Chondrocyte (in vitro differentiated cells): ENCODE measurements around the gene YWHAH. TPM values are rescaled to one million over a fixed set of nuclear protein-coding genes. Genes with fewer than 3 reads are reported as not detected.

Experiments used
- DNase-seq: peaks from one replicate; pipeline ENCODE4 v3.0.0; 2021; ENCODE audit warnings: mixed read lengths, low spot score
- H3K27ac Mint-ChIP-seq: one replicate; pipeline ENCODE4 v1.8.0; 2021; ENCODE audit warnings: mild to moderate bottlenecking, moderate library complexity, mixed read lengths; ENCODE audit not compliant: unreplicated experiment
- H3K27me3 Mint-ChIP-seq: 2 replicates; pipeline ENCODE4 v1.8.0; 2021; ENCODE audit warnings: low read depth, mixed read lengths
- H3K36me3 Mint-ChIP-seq: 2 replicates; pipeline ENCODE4 v1.8.0; 2021; ENCODE audit warnings: low read depth, mixed read lengths
- H3K4me1 Mint-ChIP-seq: 2 replicates; pipeline ENCODE4 v1.8.0; 2021; ENCODE audit warnings: low read depth, mild to moderate bottlenecking, mixed read lengths
- H3K4me3 Mint-ChIP-seq: one replicate; pipeline ENCODE4 v1.8.0; 2021; ENCODE audit warnings: mild to moderate bottlenecking, moderate library complexity, mixed read lengths; ENCODE audit not compliant: unreplicated experiment
- H3K9me3 Mint-ChIP-seq: 2 replicates; pipeline ENCODE4 v1.8.0; 2021; ENCODE audit warnings: low read depth, mixed read lengths
- CTCF ChIP-seq: fragments of 200-600 bp; sonication (generic); IDR thresholded peaks from 2 replicates; pipeline ENCODE4 v1.5.0; 2021; ENCODE audit warnings: antibody characterized with exemption, mild to moderate bottlenecking, moderate library complexity
- total RNA-seq: library from RNA; stranded (reverse); gene quantifications from 3 replicates; pipeline ENCODE4 v1.2.1, GENCODE V29; 2021

YWHAH gene
- total RNA-seq, 1 donor from 2014 or later, result 223 TPM

GRCh38 chr22:31898926-31899325, 45.4 kb upstream of the YWHAH start:
- Mint-ChIP-seq H3K27me3 (no peaks in the 10 kb centered on the region), H3K4me3 (no peak overlapping the region), H3K9me3 (no peaks in the 10 kb centered on the region), H3K36me3 (peaks cover 13% of the 10 kb centered on the region), H3K4me1 (peaks cover 2% of the 10 kb centered on the region), H3K27ac (no peak overlapping the region)
- DNase-seq, result no peak
- no peak for TF ChIP-seq CTCF

DNA sequence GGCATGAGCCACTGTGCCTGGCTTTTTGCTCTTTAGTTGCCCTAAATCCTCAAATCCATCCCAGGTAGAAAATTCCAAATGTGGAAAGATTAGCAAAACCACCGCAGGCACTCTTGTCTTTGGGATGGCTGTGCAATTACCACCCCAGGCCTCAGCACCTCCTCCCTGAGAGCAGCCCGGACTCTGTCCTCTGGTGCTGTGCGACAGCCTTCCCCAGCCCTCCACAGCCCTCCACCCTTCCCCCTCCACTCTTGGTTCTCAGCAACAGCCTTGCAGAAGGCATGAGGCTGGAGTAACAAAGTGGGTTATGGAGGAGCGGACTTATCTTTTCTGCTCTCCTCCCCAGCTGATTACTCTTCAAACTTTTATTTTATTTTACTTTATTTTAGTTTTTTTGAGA, 44.7 kb upstream of the YWHAH start:
- no peak for TF ChIP-seq CTCF
- peaks cover 13% of the 10 kb centered on the region for H3K36me3 Mint-ChIP-seq
- H3K27ac Mint-ChIP-seq, result no peak overlapping the region
- peaks cover 2% of the 10 kb centered on the region for H3K4me1 Mint-ChIP-seq
- H3K9me3 Mint-ChIP-seq, result no peaks in the 10 kb centered on the region
- H3K4me3 Mint-ChIP-seq, result no peak overlapping the region
- no peaks in the 10 kb centered on the region for H3K27me3 Mint-ChIP-seq
- DNase-seq, result no peak

DNA sequence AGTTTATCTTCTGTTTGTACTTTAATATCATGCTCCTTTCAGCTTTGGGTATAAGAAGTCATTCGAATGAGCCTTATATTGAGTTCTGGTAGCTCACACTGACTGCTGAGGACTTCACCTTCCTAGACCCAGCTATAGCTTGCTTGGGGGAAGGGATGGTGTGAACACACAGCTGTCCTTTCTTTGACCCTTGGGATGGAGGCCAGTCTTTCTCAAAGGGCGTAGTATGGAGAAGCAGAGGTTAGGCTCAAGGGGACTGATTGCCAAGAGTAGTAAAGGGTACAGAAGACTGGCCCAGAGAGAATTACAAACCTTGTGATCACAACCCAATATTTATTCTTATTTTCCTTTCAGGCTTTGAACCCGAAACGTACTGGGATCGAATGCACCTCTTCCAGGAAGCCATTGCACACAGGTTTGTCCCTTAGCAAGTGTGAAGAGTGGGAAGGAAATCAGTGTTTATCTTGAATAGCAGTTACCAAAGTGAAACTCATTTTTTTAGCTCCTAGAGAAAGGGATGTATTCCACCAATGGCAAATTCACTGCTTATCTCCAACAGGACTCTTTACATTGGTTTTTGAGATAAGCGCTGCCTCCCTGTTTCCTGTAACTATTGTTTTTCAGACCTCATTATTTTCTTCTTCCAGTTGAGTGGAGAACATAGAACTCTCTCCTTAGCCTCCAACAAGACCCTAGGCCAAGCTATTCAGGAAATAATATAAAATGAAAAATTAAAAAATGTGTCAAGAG, 42.8 kb upstream of the YWHAH start:
- H3K36me3 Mint-ChIP-seq, result peaks cover 15% of the 10 kb centered on the region
- no peak overlapping the region for H3K27ac Mint-ChIP-seq
- no peak overlapping the region for H3K4me3 Mint-ChIP-seq
- peaks cover 2% of the 10 kb centered on the region for H3K4me1 Mint-ChIP-seq
- no peak for DNase-seq
- H3K9me3 Mint-ChIP-seq, result no peaks in the 10 kb centered on the region
- no peak for TF ChIP-seq CTCF
- H3K27me3 Mint-ChIP-seq, result no peaks in the 10 kb centered on the region

DNA sequence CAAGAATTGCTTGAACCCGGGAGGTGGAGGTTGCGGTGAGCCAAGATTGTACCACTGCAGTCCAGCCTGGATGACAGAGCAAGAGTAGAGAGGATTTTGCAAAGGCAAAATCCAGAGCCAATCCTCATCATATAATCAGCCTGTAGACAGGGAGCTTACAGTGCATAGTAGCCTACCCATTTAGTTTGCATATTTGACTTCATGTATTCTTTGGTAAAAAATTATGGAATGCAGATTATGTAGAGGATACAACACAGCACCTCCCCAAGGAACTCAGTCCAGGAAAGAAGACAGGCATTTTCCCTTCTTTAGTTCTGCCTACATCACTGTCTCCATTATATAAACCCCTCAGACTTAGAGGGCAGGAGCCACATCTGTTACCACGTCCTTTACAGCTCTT, 39.7 kb upstream of the YWHAH start:
- H3K9me3 Mint-ChIP-seq, result no peaks in the 10 kb centered on the region
- TF ChIP-seq CTCF, result no peak
- no peaks in the 10 kb centered on the region for H3K4me1 Mint-ChIP-seq
- H3K27ac Mint-ChIP-seq, result no peak overlapping the region
- no peak for DNase-seq
- no peak overlapping the region for H3K4me3 Mint-ChIP-seq
- H3K36me3 Mint-ChIP-seq, result peaks cover 22% of the 10 kb centered on the region
- no peaks in the 10 kb centered on the region for H3K27me3 Mint-ChIP-seq

- Mint-ChIP-seq H3K27me3 (no peaks in the 10 kb centered on the region), H3K4me3 (no peak overlapping the region), H3K9me3 (no peaks in the 10 kb centered on the region), H3K36me3 (peaks cover 22% of the 10 kb centered on the region), H3K27ac (no peak overlapping the region), H3K4me1 (no peaks in the 10 kb centered on the region)
- TF ChIP-seq CTCF, result no peak
- no peak for DNase-seq
Observed at GRCh38 chr22:31905356-31905755, 39.0 kb upstream of the YWHAH start.
